ENCODE data around the gene MLH1. TPM values are rescaled to one million over a fixed set of nuclear protein-coding genes. Genes with fewer than 3 reads are reported as not detected.

Gene MLH1
- total RNA-seq, 1 donor from 2014 or later: 63.6 TPM

- H3K27ac Mint-ChIP-seq (ENCODE audit: unreplicated experiment): no peak overlapping the region
- no peak for DNase-seq (ENCODE audit: low read depth, low spot score)
- H3K4me3 Mint-ChIP-seq: no peak overlapping the region
- no peaks in the 10 kb centered on the region for H3K9me3 Mint-ChIP-seq
- no peaks in the 10 kb centered on the region for H3K27me3 Mint-ChIP-seq (ENCODE audit: low read depth)
- TF ChIP-seq, protein P1, sequence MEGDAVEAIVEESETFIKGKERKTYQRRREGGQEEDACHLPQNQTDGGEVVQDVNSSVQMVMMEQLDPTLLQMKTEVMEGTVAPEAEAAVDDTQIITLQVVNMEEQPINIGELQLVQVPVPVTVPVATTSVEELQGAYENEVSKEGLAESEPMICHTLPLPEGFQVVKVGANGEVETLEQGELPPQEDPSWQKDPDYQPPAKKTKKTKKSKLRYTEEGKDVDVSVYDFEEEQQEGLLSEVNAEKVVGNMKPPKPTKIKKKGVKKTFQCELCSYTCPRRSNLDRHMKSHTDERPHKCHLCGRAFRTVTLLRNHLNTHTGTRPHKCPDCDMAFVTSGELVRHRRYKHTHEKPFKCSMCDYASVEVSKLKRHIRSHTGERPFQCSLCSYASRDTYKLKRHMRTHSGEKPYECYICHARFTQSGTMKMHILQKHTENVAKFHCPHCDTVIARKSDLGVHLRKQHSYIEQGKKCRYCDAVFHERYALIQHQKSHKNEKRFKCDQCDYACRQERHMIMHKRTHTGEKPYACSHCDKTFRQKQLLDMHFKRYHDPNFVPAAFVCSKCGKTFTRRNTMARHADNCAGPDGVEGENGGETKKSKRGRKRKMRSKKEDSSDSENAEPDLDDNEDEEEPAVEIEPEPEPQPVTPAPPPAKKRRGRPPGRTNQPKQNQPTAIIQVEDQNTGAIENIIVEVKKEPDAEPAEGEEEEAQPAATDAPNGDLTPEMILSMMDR (conservative IDR thresholded peaks at IDR 0.05): no peak
- H3K4me1 Mint-ChIP-seq: peaks cover 19% of the 10 kb centered on the region
- H3K36me3 Mint-ChIP-seq (ENCODE audit: low read depth): no peaks in the 10 kb centered on the region
These were observed 27.9 kb upstream of the MLH1 start for GRCh38 chr3:36965440-36965839.

DNA sequence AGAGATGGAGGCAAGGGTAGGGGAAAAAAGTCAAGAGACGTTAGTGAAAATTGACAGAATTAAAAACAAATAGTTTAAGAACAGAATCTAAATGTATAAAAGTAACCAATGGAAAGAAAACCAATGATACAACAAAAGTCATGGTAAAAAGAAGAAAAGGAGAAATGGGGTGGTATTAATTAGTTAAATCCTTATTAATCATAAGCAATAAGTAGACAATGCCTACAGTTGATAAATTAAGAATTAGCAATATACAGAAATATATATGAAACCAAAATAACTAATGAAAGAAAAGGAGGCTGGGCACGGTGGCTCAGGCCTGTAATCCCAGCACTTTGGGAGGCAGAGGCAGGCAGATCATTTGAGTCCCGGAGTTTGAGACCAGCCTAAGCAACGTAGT, 24.2 kb upstream of the MLH1 start:
- H3K27ac Mint-ChIP-seq (ENCODE audit: unreplicated experiment): peak overlapping the region; percentile 97
- H3K9me3 Mint-ChIP-seq: no peaks in the 10 kb centered on the region
- peaks cover 34% of the 10 kb centered on the region for H3K4me1 Mint-ChIP-seq
- peak overlapping the region; percentile 42 for H3K4me3 Mint-ChIP-seq
- no peaks in the 10 kb centered on the region for H3K27me3 Mint-ChIP-seq (ENCODE audit: low read depth)
- DNase-seq (ENCODE audit: low read depth, low spot score): no peak
- TF ChIP-seq, protein P1 (conservative IDR thresholded peaks at IDR 0.05): no peak
- peaks cover 5% of the 10 kb centered on the region for H3K36me3 Mint-ChIP-seq (ENCODE audit: low read depth)

GRCh38 chr3:36969540-36970432, 23.5 kb upstream of the MLH1 start:
- H3K27ac Mint-ChIP-seq (ENCODE audit: unreplicated experiment): peak overlapping the region; percentile 97
- H3K4me3 Mint-ChIP-seq: peak overlapping the region; percentile 42
- peaks cover 6% of the 10 kb centered on the region for H3K36me3 Mint-ChIP-seq (ENCODE audit: low read depth)
- H3K9me3 Mint-ChIP-seq: no peaks in the 10 kb centered on the region
- TF ChIP-seq, protein P1 (conservative IDR thresholded peaks at IDR 0.05): no peak
- H3K4me1 Mint-ChIP-seq: peaks cover 34% of the 10 kb centered on the region
- DNase-seq (ENCODE audit: low read depth, low spot score): peak; percentile 46
- no peaks in the 10 kb centered on the region for H3K27me3 Mint-ChIP-seq (ENCODE audit: low read depth)

- H3K27ac Mint-ChIP-seq (ENCODE audit: unreplicated experiment): no peak overlapping the region
- H3K27me3 Mint-ChIP-seq (ENCODE audit: low read depth): no peaks in the 10 kb centered on the region
- no peak overlapping the region for H3K4me3 Mint-ChIP-seq
- H3K4me1 Mint-ChIP-seq: peaks cover 34% of the 10 kb centered on the region
- no peak for DNase-seq (ENCODE audit: low read depth, low spot score)
- TF ChIP-seq, protein P1 (conservative IDR thresholded peaks at IDR 0.05): no peak
- H3K9me3 Mint-ChIP-seq: no peaks in the 10 kb centered on the region
- H3K36me3 Mint-ChIP-seq (ENCODE audit: low read depth): peaks cover 11% of the 10 kb centered on the region
These were observed 21.2 kb upstream of the MLH1 start for GRCh38 chr3:36972163-36972562.

GRCh38 chr3:36973139-36973538, 20.2 kb upstream of the MLH1 start:
- TF ChIP-seq, protein P1 (conservative IDR thresholded peaks at IDR 0.05): no peak
- no peaks in the 10 kb centered on the region for H3K9me3 Mint-ChIP-seq
- H3K27me3 Mint-ChIP-seq (ENCODE audit: low read depth): no peaks in the 10 kb centered on the region
- H3K27ac Mint-ChIP-seq (ENCODE audit: unreplicated experiment): no peak overlapping the region
- H3K36me3 Mint-ChIP-seq (ENCODE audit: low read depth): peaks cover 11% of the 10 kb centered on the region
- H3K4me1 Mint-ChIP-seq: peaks cover 31% of the 10 kb centered on the region
- DNase-seq (ENCODE audit: low read depth, low spot score): no peak
- H3K4me3 Mint-ChIP-seq: no peak overlapping the region

Measured in neural crest cell (in vitro differentiated cells).